HS-5 (cell line): ENCODE measurements around the gene ZBTB32.
"Not testable (repeated sequence)": the region's sequence is repeated elsewhere in the genome, so short reads cannot be mapped to it uniquely, and the experiment has no call there.

ENCODE experiments used
- DNase-seq: peaks from one replicate; pipeline ENCODE4 v3.0.0-alpha.2; 2012; ENCODE audit warnings: low read depth

Gene ZBTB32

DNA sequence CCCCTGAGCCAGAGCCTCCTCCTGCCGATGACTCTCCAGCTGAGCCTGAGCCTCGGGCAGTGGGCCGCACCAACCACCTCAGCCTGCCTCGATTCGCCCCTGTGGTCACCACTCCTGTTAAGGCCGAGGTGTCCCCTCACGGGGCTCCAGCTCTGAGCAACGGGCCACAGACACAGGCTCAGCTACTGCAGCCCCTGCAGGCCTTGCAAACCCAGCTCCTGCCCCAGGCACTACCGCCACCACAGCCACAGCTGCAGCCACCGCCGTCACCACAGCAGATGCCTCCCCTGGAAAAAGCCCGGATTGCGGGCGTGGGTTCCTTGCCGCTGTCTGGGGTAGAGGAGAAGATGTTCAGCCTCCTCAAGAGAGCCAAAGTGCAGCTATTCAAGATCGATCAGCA, 17.0 kb downstream of the ZBTB32 start:
- no peak for DNase-seq

- DNase-seq = no peak
These were observed 18.1 kb downstream of the ZBTB32 start for GRCh38 chr19:35722461-35722860.

DNA sequence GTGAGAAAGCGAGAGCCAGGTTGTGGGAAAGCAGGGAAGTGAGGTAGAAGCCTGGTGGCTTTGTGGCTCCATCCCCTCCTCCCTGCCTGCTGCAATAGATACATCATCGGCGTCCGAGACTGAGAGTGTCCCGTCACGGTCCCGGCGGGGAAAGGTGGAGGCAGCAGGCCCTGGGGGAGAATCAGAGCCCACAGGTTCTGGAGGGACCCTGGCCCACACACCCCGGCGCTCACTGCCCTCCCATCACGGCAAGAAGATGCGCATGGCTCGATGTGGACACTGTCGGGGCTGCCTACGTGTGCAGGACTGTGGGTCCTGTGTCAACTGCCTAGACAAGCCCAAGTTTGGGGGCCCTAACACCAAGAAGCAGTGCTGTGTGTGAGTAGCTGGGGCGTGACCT, 18.5 kb downstream of the ZBTB32 start:
- no peak for DNase-seq

DNA sequence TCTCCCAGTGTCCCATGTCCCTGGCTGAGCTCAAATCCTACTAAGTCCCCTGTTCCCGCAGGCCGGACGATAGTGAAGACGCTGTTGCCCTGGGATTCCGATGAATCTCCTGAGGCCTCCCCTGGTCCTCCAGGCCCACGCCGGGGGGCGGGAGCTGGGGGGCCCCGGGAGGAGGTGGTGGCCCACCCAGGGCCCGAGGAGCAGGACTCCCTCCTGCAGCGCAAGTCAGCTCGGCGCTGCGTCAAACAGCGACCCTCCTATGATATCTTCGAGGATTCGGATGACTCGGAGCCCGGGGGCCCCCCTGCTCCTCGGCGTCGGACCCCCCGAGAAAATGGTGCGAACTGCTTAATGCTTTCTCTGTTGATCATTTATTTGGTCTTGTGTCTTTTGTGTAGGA, 19.3 kb downstream of the ZBTB32 start:
- DNase-seq = no peak

GRCh38 chr19:35724132-35724531, 19.8 kb downstream of the ZBTB32 start:
- not testable (repeated sequence) for DNase-seq

DNA sequence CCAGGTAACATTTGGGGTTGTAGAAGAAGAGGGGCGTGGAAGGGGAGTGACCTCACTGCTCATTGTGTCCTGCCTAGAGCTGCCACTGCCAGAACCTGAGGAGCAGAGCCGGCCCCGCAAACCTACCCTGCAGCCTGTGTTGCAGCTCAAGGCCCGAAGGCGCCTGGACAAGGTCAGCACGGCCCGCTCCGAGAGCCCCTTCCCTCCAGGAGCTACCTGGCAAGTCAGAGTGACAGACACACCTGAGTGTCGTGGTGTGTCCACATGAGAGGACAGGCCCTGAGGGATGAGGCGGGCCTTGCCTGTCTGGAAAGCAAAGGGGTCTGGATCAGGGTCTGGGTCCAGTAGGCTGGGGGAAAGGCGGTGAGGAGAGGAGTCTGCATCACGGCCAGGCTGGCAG, 20.2 kb downstream of the ZBTB32 start:
- no peak for DNase-seq

DNA sequence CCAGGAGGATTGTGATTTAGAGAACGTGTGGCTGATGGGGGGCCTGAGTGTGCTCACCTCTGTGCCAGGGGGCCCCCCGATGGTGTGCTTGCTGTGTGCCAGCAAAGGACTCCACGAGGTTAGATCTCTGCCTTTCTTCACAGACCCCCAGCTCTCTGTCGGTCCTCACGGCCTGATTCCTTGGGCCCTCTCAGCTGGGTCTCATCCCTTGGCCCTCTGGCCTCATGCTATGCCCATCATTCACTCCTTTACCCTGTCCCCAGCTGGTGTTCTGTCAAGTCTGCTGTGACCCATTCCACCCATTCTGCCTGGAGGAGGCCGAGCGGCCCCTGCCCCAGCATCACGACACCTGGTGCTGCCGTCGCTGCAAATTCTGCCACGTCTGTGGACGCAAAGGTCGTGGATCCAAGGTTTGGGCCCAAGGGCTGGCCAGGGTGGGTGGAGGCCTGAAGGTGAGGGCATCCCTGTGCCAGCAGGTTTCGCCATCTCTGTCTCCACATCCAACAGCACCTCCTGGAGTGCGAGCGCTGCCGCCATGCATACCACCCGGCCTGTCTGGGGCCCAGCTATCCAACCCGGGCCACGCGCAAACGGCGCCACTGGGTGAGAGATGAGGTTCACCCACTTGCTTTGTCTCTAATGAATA, 21.0 kb downstream of the ZBTB32 start:
- no peak for DNase-seq

DNA sequence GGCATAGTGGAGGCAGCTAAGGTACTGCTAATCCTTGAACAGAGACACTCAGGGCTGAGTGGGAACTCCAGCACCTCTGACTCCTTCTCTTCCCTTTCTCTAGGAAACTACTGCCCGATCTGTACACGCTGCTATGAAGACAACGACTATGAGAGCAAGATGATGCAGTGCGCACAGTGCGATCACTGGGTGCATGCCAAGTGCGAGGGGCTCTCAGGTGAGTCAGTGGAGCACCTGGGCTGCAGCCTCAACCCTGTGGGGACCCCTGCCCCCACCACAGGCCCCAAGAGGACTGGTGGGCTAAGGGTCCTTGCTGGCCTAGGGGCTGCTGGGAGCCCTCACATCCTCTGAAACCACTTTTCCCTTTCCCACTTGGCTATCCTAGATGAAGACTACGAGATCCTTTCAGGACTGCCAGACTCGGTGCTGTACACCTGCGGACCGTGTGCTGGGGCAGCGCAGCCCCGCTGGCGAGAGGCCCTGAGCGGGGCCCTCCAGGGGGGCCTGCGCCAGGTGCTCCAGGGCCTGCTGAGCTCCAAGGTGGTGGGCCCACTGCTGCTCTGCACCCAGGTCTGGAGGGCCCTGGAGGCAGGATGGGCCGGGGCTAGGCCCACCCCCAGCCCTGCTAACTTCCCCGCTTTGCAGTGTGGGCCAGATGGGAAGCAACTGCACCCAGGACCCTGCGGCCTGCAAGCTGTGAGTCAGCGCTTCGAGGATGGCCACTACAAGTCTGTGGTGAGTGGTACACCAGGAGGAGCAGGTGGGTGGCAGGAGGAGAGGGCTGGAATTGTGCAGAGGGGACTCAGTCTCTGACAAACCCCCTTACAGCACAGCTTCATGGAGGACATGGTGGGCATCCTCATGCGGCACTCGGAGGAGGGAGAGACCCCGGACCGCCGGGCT, 22.9 kb downstream of the ZBTB32 start:
- no peak for DNase-seq

DNA sequence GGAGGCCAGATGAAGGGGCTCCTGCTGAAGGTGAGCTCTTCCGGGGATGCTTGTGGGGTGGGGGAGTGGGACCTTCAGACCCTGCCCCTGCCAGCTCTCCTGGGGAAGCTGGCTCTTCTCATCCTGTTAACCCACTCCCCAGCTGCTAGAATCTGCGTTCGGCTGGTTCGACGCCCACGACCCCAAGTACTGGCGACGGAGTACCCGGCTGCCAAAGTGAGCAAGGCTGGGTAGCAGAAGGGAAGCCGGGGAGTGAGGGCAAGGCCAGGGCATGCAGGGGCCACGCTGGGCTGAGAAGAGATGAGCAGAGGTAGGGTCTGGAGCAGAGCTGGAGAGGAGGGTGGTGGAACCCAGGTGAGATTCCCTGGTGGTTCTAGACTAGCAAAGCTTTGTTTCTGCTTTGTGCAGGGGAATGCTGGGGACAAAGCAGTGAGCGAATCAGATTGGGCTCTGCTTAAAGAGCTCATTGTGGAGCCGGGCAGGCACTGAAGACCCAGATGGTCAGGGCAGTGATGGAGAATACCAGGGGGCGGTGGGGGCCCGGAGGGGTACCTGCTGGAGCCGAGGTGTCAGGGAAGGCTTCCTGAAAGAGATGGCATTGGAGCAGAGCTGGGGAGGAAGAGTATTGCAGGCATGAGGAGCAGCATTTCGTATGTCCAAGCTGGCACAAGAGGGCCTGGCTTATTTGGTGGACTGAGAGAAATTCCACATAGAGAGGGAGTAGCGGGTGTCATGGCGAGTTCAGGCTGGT, 23.8 kb downstream of the ZBTB32 start:
- DNase-seq = no peak

DNA sequence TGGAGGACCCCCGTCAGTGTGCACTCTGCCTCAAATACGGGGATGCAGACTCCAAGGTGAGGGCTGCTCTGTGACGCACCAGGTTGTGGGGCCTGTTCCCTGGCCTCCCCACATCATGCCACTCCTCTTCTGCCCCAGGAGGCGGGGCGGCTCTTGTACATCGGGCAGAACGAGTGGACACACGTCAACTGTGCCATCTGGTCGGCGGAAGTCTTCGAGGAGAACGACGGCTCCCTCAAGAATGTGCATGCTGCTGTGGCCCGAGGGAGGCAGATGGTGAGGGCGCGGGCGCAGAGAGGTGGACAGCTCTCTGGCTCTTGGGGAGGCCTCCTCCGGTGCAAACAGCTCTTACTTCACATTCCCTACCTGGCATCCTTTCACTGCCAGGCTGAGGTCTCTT, 24.7 kb downstream of the ZBTB32 start:
- DNase-seq = no peak

- no peak for DNase-seq
These were observed 25.4 kb downstream of the ZBTB32 start for GRCh38 chr19:35729763-35730162.

GRCh38 chr19:35730326-35730725, 26.0 kb downstream of the ZBTB32 start:
- no peak for DNase-seq

DNA sequence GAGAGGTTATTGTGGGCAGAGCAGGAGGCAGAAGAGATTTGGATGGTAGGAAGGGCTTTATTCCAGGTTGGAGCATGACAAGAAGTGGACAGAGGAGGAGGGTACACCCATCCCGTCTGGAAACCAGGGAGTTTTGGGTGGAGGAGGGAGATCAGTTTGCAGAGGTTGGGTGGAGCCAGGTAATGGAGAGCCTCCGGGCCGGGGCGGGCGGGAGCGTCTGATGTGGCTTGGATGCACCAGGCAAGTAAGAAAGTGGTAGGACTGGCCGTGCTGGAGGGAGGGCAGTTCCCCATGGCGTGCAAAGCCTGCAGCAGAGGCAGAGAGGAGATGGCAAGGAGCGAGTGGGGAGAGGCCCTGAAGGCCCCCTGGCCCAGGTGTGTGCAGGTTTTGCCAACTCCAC, 27.0 kb downstream of the ZBTB32 start:
- DNase-seq = no peak

GRCh38 chr19:35731779-35732405, 27.5 kb downstream of the ZBTB32 start:
- no peak for DNase-seq

DNA sequence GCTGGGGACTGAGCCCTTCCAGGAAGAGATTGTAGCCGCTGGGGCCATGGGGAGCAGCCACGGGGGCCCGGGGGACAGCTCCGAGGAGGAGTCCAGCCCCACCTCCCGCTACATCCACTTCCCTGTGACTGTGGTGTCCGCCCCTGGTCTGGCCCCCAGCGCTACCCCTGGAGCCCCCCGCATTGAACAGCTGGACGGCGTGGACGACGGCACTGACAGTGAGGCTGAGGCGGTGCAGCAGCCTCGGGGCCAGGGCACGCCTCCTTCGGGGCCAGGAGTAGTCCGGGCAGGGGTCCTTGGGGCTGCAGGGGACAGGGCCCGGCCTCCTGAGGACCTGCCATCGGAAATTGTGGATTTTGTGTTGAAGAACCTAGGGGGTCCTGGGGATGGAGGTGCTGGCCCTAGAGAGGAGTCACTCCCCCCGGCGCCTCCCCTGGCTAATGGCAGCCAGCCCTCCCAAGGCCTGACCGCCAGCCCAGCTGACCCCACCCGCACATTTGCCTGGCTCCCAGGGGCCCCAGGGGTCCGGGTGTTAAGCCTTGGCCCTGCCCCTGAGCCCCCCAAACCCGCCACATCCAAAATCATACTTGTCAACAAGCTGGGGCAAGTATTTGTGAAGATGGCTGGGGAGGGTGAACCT, 28.3 kb downstream of the ZBTB32 start:
- no peak for DNase-seq

- no peak for DNase-seq
These were observed 29.1 kb downstream of the ZBTB32 start for GRCh38 chr19:35733180-35734125.

GRCh38 chr19:35734273-35734672, 29.9 kb downstream of the ZBTB32 start:
- DNase-seq = no peak

DNA sequence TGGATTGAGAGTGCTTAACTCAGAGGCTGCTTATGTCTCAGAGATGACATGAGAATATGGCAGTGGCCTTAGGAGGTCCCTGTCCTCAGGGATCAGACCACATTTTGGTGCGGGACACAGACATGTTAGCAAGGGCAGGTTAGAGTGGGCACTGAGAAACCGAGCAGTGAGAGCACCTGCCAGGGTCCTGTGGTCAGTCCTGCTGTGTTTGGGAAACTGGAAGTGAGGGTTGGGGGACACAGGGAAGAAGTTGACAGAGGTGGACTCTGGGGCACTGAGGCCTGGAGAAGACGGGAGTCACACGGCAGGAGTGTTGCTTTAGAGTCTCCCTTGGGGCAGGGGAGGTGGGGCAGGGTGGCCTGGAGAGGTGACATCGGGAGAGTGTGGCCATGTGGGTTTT, 30.5 kb downstream of the ZBTB32 start:
- DNase-seq = no peak

GRCh38 chr19:35736913-35737886, 32.8 kb downstream of the ZBTB32 start:
- no peak for DNase-seq
